HG03095 (cell line): ENCODE measurements around the gene ZNF423.

ENCODE experiments used
- ATAC-seq: cut with Tn5 transposase; IDR thresholded peaks from one replicate; pipeline ENCODE4 v1.9.1; 2021; ENCODE audit warnings: moderate library complexity; ENCODE audit not compliant: unreplicated experiment

The ZNF423 gene

GRCh38 chr16:49592546-49593423, 263.1 kb downstream of the ZNF423 start:
- ATAC-seq, result peak; percentile 51

GRCh38 chr16:49590166-49590871, 265.6 kb downstream of the ZNF423 start:
- no peak for ATAC-seq

- ATAC-seq, result no peak
Observed at GRCh38 chr16:49589544-49590031, 266.3 kb downstream of the ZNF423 start.

GRCh38 chr16:49588729-49589384, 267.1 kb downstream of the ZNF423 start:
- no peak for ATAC-seq

- no peak for ATAC-seq
Observed at GRCh38 chr16:49588026-49588425, 267.9 kb downstream of the ZNF423 start.

- no peak for ATAC-seq
Observed at GRCh38 chr16:49587511-49587910, 268.4 kb downstream of the ZNF423 start.

- ATAC-seq, result no peak
Observed at GRCh38 chr16:49586466-49587450, 269.2 kb downstream of the ZNF423 start.

GRCh38 chr16:49585143-49585832, 270.6 kb downstream of the ZNF423 start:
- no peak for ATAC-seq

- no peak for ATAC-seq
Observed at GRCh38 chr16:49583911-49584310, 272.0 kb downstream of the ZNF423 start.

- no peak for ATAC-seq
Observed at GRCh38 chr16:49581630-49582298, 274.1 kb downstream of the ZNF423 start.

GRCh38 chr16:49580751-49581303, 275.1 kb downstream of the ZNF423 start:
- no peak for ATAC-seq

- no peak for ATAC-seq
Observed at GRCh38 chr16:49578435-49579024, 277.4 kb downstream of the ZNF423 start.

- ATAC-seq, result no peak
Observed at GRCh38 chr16:49578018-49578417, 277.9 kb downstream of the ZNF423 start.

GRCh38 chr16:49576941-49577340, 279.0 kb downstream of the ZNF423 start:
- ATAC-seq, result no peak

- ATAC-seq, result no peak
Observed at GRCh38 chr16:49576173-49576494, 279.8 kb downstream of the ZNF423 start.

- peak; percentile 96 for ATAC-seq
Observed at GRCh38 chr16:49575346-49576172, 280.4 kb downstream of the ZNF423 start.

- ATAC-seq, result no peak
Observed at GRCh38 chr16:49574826-49575225, 281.1 kb downstream of the ZNF423 start.

GRCh38 chr16:49567950-49568349, 288.0 kb downstream of the ZNF423 start:
- ATAC-seq, result no peak
